Type B pancreatic cell (in vitro differentiated cells): Measurements from ENCODE around the gene MN1. TPM values are rescaled to one million over a fixed set of nuclear protein-coding genes. Genes with fewer than 3 reads are reported as not detected.

Experiments used
- DNase-seq: peaks from one replicate; pipeline ENCODE4 v3.0.0; 2021; ENCODE audit warnings: mixed read lengths; ENCODE audit not compliant: unreplicated experiment; ENCODE audit errors: extremely low spot score
- H3K27ac Mint-ChIP-seq: 2 replicates; pipeline ENCODE4 v1.8.0; 2021; ENCODE audit warnings: mild to moderate bottlenecking, mixed read lengths
- H3K27me3 Mint-ChIP-seq: 2 replicates; pipeline ENCODE4 v1.8.0; 2021; ENCODE audit warnings: mixed read lengths
- H3K36me3 Mint-ChIP-seq: 2 replicates; pipeline ENCODE4 v1.8.0; 2021; ENCODE audit warnings: mixed read lengths
- H3K4me1 Mint-ChIP-seq: one replicate; pipeline ENCODE4 v1.8.0; 2021; ENCODE audit warnings: mixed read lengths; ENCODE audit not compliant: unreplicated experiment
- H3K4me3 Mint-ChIP-seq: 2 replicates; pipeline ENCODE4 v1.8.0; 2021; ENCODE audit warnings: mild to moderate bottlenecking, mixed read lengths
- H3K9me3 Mint-ChIP-seq: 2 replicates; pipeline ENCODE4 v1.8.0; 2021; ENCODE audit warnings: mixed read lengths
- total RNA-seq: library from RNA; stranded (reverse); gene quantifications from 2 replicates; pipeline ENCODE4 v1.2.1, GENCODE V29; 2021; ENCODE audit warnings: low replicate concordance
- TF ChIP-seq, protein P1 (sequence below): fragments of 200-600 bp; sonication (generic); conservative IDR thresholded peaks from 2 replicates; pipeline ENCODE4 v1.5.0; 2021; ENCODE audit warnings: antibody characterized with exemption, mild to moderate bottlenecking

The MN1 gene
- total RNA-seq, 1 donor from 2014 or later = 17.0 TPM

- no peaks in the 10 kb centered on the region for H3K9me3 Mint-ChIP-seq
- no peak overlapping the region for H3K27ac Mint-ChIP-seq
- peaks cover 3% of the 10 kb centered on the region for H3K27me3 Mint-ChIP-seq
- no peaks in the 10 kb centered on the region for H3K36me3 Mint-ChIP-seq
- no peak for DNase-seq
- peaks cover 37% of the 10 kb centered on the region for H3K4me1 Mint-ChIP-seq
- TF ChIP-seq, protein P1, sequence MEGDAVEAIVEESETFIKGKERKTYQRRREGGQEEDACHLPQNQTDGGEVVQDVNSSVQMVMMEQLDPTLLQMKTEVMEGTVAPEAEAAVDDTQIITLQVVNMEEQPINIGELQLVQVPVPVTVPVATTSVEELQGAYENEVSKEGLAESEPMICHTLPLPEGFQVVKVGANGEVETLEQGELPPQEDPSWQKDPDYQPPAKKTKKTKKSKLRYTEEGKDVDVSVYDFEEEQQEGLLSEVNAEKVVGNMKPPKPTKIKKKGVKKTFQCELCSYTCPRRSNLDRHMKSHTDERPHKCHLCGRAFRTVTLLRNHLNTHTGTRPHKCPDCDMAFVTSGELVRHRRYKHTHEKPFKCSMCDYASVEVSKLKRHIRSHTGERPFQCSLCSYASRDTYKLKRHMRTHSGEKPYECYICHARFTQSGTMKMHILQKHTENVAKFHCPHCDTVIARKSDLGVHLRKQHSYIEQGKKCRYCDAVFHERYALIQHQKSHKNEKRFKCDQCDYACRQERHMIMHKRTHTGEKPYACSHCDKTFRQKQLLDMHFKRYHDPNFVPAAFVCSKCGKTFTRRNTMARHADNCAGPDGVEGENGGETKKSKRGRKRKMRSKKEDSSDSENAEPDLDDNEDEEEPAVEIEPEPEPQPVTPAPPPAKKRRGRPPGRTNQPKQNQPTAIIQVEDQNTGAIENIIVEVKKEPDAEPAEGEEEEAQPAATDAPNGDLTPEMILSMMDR = no peak
- no peak overlapping the region for H3K4me3 Mint-ChIP-seq
Measured at GRCh38 chr22:27772984-27773498, 28.5 kb downstream of the MN1 start.

GRCh38 chr22:27772081-27772983 is 29.2 kb downstream of the MN1 start:
- DNase-seq = no peak
- Mint-ChIP-seq H3K27me3 (peaks cover 3% of the 10 kb centered on the region), H3K36me3 (no peaks in the 10 kb centered on the region), H3K9me3 (no peaks in the 10 kb centered on the region), H3K4me1 (peaks cover 34% of the 10 kb centered on the region), H3K27ac (no peak overlapping the region), H3K4me3 (no peak overlapping the region)
- TF ChIP-seq, protein P1 = no peak

- Mint-ChIP-seq H3K4me3 (no peak overlapping the region), H3K4me1 (peaks cover 27% of the 10 kb centered on the region), H3K27me3 (peaks cover 7% of the 10 kb centered on the region), H3K36me3 (no peaks in the 10 kb centered on the region), H3K27ac (no peak overlapping the region), H3K9me3 (no peaks in the 10 kb centered on the region)
- no peak for DNase-seq
- TF ChIP-seq, protein P1 = no peak
Measured at GRCh38 chr22:27771637-27772036, 29.9 kb downstream of the MN1 start.

DNA sequence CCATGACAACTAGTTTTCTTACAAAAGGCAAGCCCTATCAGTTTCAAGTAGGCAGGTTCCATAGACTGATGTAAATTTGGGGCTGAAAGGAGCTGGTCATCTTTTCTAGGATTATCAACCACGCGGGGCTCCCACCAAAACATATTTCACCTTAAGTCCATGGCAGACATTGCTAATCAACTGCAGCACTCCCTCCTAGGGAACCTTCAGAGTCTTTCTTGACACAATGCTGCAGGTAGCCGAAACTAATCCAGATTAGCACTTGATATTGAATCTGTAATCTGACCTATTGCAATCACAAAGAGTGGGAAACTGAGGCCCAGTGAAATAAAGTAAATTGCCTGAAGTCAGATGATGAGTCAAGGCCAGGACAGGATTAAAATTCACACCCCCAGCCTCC is 32.5 kb downstream of the MN1 start:
- no peaks in the 10 kb centered on the region for H3K36me3 Mint-ChIP-seq
- TF ChIP-seq, protein P1 = no peak
- no peaks in the 10 kb centered on the region for H3K9me3 Mint-ChIP-seq
- DNase-seq = no peak
- no peak overlapping the region for H3K27ac Mint-ChIP-seq
- peaks cover 11% of the 10 kb centered on the region for H3K4me1 Mint-ChIP-seq
- H3K4me3 Mint-ChIP-seq = no peak overlapping the region
- H3K27me3 Mint-ChIP-seq = peaks cover 8% of the 10 kb centered on the region

DNA sequence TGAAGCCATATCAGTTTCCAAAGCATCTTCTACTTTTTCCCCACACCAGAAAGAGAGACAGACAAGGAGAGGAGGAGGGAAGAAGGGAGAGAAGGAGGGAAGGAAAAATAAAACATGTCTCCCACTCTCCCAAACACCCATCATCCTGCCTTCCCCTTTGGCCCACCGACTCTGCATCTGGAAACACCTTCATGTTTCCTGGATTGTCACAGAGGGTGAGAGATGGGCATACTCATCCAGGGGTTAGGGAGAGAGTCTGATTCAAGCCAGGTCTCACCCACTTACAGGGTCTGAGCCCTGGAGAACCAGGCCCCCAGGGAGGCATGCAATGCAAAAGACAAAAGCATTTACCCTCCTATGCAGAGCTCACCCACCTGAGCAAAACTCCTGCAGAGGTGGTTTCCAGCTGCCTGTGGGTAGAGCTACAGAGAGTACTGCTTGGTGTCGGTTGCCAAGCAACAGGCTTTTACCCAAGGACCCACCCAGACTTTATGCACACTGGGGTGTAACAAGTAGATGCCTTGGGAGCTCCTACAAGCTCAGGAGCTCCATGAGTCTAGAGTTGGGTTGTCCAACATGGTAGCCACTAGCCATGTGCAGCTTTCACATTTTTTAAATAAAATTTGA is 33.4 kb downstream of the MN1 start:
- Mint-ChIP-seq H3K9me3 (no peaks in the 10 kb centered on the region), H3K27ac (no peak overlapping the region), H3K36me3 (peaks cover 4% of the 10 kb centered on the region), H3K27me3 (peaks cover 8% of the 10 kb centered on the region), H3K4me1 (peaks cover 7% of the 10 kb centered on the region), H3K4me3 (no peak overlapping the region)
- DNase-seq = no peak
- TF ChIP-seq, protein P1 = no peak
